Stomach (tissue), 9 donors: ENCODE data around the gene OTOG. TPM values are rescaled to one million over a fixed set of nuclear protein-coding genes. Genes with fewer than 3 reads are reported as not detected.

Experiments used
- DNase-seq, 2 donors: peaks; one replicate each; pipeline versions ENCODE4 v3.0.0 to v3.0.0-alpha.2; 2013 to 2019
- H3K27ac ChIP-seq, 5 donors: fragments of 200-600 bp in 4 of 5; sonication (generic) in 4 of 5; one replicate each; pipeline ENCODE4 v1.5.1; 2013 to 2019; ENCODE audit warnings: mild to moderate bottlenecking in 1 of 5, moderate library complexity in 1 of 5
- H3K27me3 ChIP-seq, 3 donors: fragments of 200-600 bp; sonication (generic); one replicate each; pipeline ENCODE4 v1.5.1; 2017 to 2019; ENCODE audit warnings: mixed run types in 1 of 3
- H3K36me3 ChIP-seq, 4 donors: fragments of 200-600 bp; sonication (generic); 1 replicate in 3 of 4; 2 replicates in 1 of 4; pipeline ENCODE4 v1.5.1; 2016 to 2019
- H3K4me1 ChIP-seq, 4 donors: fragments of 200-600 bp; sonication (generic); one replicate each; pipeline ENCODE4 v1.5.1; 2016 to 2019
- H3K4me3 ChIP-seq, 4 donors: fragments of 200-600 bp; sonication (generic) in 3 of 4; one replicate each; pipeline ENCODE4 v1.5.1; 2016 to 2019; ENCODE audit warnings: mild to moderate bottlenecking in 1 of 4
- H3K9me3 ChIP-seq, 4 donors: fragments of 200-600 bp; sonication (generic); one replicate each; pipeline ENCODE4 v1.5.1; 2016 to 2019
- CTCF ChIP-seq, 7 experiments: fragments of 450-650 bp in 4 of 7; fragments of 200-600 bp in 3 of 7; sonication (generic) in 3 of 7; IDR thresholded peaks; one replicate each; pipeline ENCODE4 v1.5.1; 2016 to 2019; ENCODE audit warnings: antibody characterized with exemption in 7 of 7, control low read depth in 2 of 7, mild to moderate bottlenecking in 1 of 7
- EP300 ChIP-seq: sonication (generic); formaldehyde crosslinking; IDR thresholded peaks from one replicate; pipeline ENCODE4 v1.6.1; 2017; ENCODE audit warnings: antibody characterized with exemption
- POLR2A ChIP-seq, 4 donors: fragments of 450-650 bp; IDR thresholded peaks; one replicate each; pipeline ENCODE4 v1.6.1; 2016; ENCODE audit warnings: antibody characterized with exemption in 4 of 4, control low read depth in 2 of 4, mild to moderate bottlenecking in 1 of 4, moderate library complexity in 1 of 4
- POLR2AphosphoS5 ChIP-seq, 3 donors: sonication (generic); formaldehyde crosslinking; IDR thresholded peaks; one replicate each; pipeline ENCODE4 v1.6.1; 2016; ENCODE audit warnings: antibody characterized with exemption in 3 of 3
- WGBS, 5 donors: extraction: QIAGEN DNeasy Blood & Tissue Kit in 3 of 5; methylation state at CpG; one replicate each; pipeline versions ENCODE4 v1.1.5 to v1.1.7; 2013 to 2018; 5-methylcytosine and 5-hydroxymethylcytosine counted together
- intact Hi-C: fragments of 100-400 bp; cut with DNase I; formaldehyde crosslinking; loops from one replicate; pipeline ENCODE4 v1.15.1; 2023; ENCODE audit warnings: low total_unique reads
- polyA plus RNA-seq, 3 donors: library from polyadenylated mRNA; stranded (reverse); fragments of 200-250 nt; gene quantifications; one replicate each; pipeline ENCODE4 v1.2.3, GENCODE V29; 2013
- total RNA-seq, 5 donors: library from RNA; depleted of rRNA; stranded (reverse); fragments of >200 nt; gene quantifications; one replicate each; pipeline versions ENCODE4 v1.1.0 to v1.2.3, GENCODE V29; 2014 to 2016
- donor health status: healthy with polysubstance abuse.
- donor health status: Bipolar disorder and iron deficiency.
- donor health status: healthy.

OTOG gene
- total and polyA plus RNA-seq, 8 donors: not detected

DNA sequence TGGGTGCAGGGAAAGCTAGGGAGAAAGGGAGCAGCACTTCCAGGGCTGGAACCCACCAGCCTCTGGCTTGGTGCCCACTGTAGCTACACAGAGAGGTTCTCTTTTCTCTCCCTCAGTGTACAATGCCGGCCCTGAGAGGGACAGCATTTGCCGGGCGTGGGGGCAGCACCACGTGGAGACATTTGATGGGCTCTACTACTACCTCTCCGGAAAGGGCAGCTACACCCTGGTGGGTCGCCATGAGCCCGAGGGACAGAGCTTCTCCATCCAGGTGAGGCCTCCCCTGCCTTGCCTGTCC, 6.1 kb downstream of the OTOG start:
- H3K4me3 ChIP-seq: no peak overlapping the region
- H3K36me3 ChIP-seq: no peaks in the 10 kb centered on the region
- intact Hi-C loops: no loop called here
- 83 to 90% (median 85%) methylated on average over 6 to 7 of the region's 7 CpGs for WGBS, 5 donors
- H3K9me3 ChIP-seq: no peaks in the 10 kb centered on the region
- H3K27ac ChIP-seq: no peak overlapping the region
- H3K4me1 ChIP-seq: no peaks in the 10 kb centered on the region
- TF ChIP-seq POLR2A (IDR thresholded peaks at IDR 0.05) (no peak), EP300 (no peak), CTCF (IDR thresholded peaks at IDR 0.05) (no peak), POLR2AphosphoS5 (IDR thresholded peaks at IDR 0.05) (no peak)
- H3K27me3 ChIP-seq: peaks cover 0 to 50% (median 0%) of the 10 kb centered on the region in 3 donors
- no peak for DNase-seq

DNA sequence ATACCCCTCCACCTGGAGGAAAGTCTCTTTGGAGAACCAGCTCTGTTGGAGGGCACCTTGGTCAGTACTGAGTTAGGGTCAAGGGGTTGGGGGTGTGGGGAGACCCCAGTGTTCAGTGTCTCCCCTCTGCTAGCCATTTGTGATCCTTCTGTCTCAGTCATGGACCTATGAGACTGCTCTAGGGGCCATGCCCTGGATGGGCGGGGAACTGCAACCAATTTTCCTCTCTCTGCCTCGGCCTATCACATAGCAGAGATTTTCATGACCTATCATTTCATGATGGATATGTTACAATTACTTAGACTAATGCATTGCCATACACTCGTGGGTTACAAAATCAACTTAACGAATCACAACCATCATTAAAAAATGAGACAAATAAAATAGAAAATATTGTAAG, 7.4 kb downstream of the OTOG start:
- WGBS, 5 donors: 79 to 89% (median 87%) methylated on average over 4 of the region's 4 CpGs
- intact Hi-C loops: no loop called here

GRCh38 chr11:17556999-17557398, 9.9 kb downstream of the OTOG start:
- TF ChIP-seq EP300: no peak
- TF ChIP-seq POLR2AphosphoS5 (IDR thresholded peaks at IDR 0.05): no peak
- no peak for TF ChIP-seq CTCF (IDR thresholded peaks at IDR 0.05)
- 82 to 92% (median 91%) methylated on average over 4 to 8 of the region's 8 CpGs for WGBS, 5 donors
- no peak for DNase-seq
- Histone ChIP-seq H3K4me1 (no peaks in the 10 kb centered on the region), H3K27me3 (peaks cover 0 to 26% (median 0%) of the 10 kb centered on the region in 3 donors), H3K36me3 (no peaks in the 10 kb centered on the region), H3K27ac (no peak overlapping the region), H3K9me3 (no peaks in the 10 kb centered on the region), H3K4me3 (no peak overlapping the region)
- intact Hi-C loops: no loop called here

More for the DNA sequence above, 7.4 kb downstream of the OTOG start:
- Histone ChIP-seq H3K4me3 (no peak overlapping the region), H3K9me3 (no peaks in the 10 kb centered on the region), H3K36me3 (no peaks in the 10 kb centered on the region), H3K27ac (no peak overlapping the region), H3K4me1 (no peaks in the 10 kb centered on the region), H3K27me3 (peaks cover 0 to 39% (median 0%) of the 10 kb centered on the region in 3 donors)
- TF ChIP-seq POLR2A (IDR thresholded peaks at IDR 0.05): no peak
- no peak for TF ChIP-seq CTCF (IDR thresholded peaks at IDR 0.05)
- no peak for TF ChIP-seq POLR2AphosphoS5 (IDR thresholded peaks at IDR 0.05)
- TF ChIP-seq EP300: no peak
- DNase-seq: no peak

- no peaks in the 10 kb centered on the region for H3K36me3 ChIP-seq
- no peaks in the 10 kb centered on the region for H3K4me1 ChIP-seq
- 78 to 87% (median 84%) methylated on average over 15 of the region's 15 CpGs for WGBS, 5 donors
- peaks cover 0 to 15% (median 0%) of the 10 kb centered on the region in 3 donors for H3K27me3 ChIP-seq
- DNase-seq: no peak
- intact Hi-C loops: no loop called here
- no peak overlapping the region for H3K27ac ChIP-seq
- H3K9me3 ChIP-seq: no peaks in the 10 kb centered on the region
- no peak overlapping the region for H3K4me3 ChIP-seq
- TF ChIP-seq EP300: no peak
- TF ChIP-seq CTCF (IDR thresholded peaks at IDR 0.05): no peak
- no peak for TF ChIP-seq POLR2A (IDR thresholded peaks at IDR 0.05)
- no peak for TF ChIP-seq POLR2AphosphoS5 (IDR thresholded peaks at IDR 0.05)
Measured at GRCh38 chr11:17558025-17558780, 11.1 kb downstream of the OTOG start.
